ENCODE data around the gene DOCK8.
A peak's percentile ranks its signal among the peaks of the same experiment; 100 is the strongest.

The DOCK8 gene

GRCh38 chr9:316382-316965 lies 101.8 kb downstream of the DOCK8 start:
- no peak for DNase-seq

- no peak for DNase-seq
These were observed 104.0 kb downstream of the DOCK8 start for GRCh38 chr9:318646-319045.

- DNase-seq = no peak
These were observed 110.3 kb downstream of the DOCK8 start for GRCh38 chr9:324971-325370.

GRCh38 chr9:326667-327066 lies 112.0 kb downstream of the DOCK8 start:
- no peak for DNase-seq

- no peak for DNase-seq
These were observed 113.8 kb downstream of the DOCK8 start for GRCh38 chr9:328453-328852.

- DNase-seq = no peak
These were observed 116.5 kb downstream of the DOCK8 start for GRCh38 chr9:331197-331596.

- no peak for DNase-seq
These were observed 120.7 kb downstream of the DOCK8 start for GRCh38 chr9:335373-335772.

- no peak for DNase-seq
These were observed 121.4 kb downstream of the DOCK8 start for GRCh38 chr9:336039-336438.

GRCh38 chr9:338602-339001 lies 123.9 kb downstream of the DOCK8 start:
- no peak for DNase-seq

GRCh38 chr9:341634-342421 lies 127.2 kb downstream of the DOCK8 start:
- DNase-seq = no peak

GRCh38 chr9:343773-344172 lies 129.1 kb downstream of the DOCK8 start:
- DNase-seq = no peak

GRCh38 chr9:346111-346571 lies 131.5 kb downstream of the DOCK8 start:
- peak; percentile 61 for DNase-seq

GRCh38 chr9:347667-348292 lies 133.1 kb downstream of the DOCK8 start:
- DNase-seq = no peak

- no peak for DNase-seq
These were observed 135.7 kb downstream of the DOCK8 start for GRCh38 chr9:350384-350783.

- DNase-seq = no peak
These were observed 137.3 kb downstream of the DOCK8 start for GRCh38 chr9:351916-352315.

GRCh38 chr9:353077-353476 lies 138.4 kb downstream of the DOCK8 start:
- DNase-seq = no peak

GRCh38 chr9:354453-354852 lies 139.8 kb downstream of the DOCK8 start:
- DNase-seq = no peak

- DNase-seq = no peak
These were observed 142.9 kb downstream of the DOCK8 start for GRCh38 chr9:357560-357959.

- DNase-seq = no peak
These were observed 148.1 kb downstream of the DOCK8 start for GRCh38 chr9:362561-363273.

GRCh38 chr9:363274-363612 lies 148.6 kb downstream of the DOCK8 start:
- DNase-seq = no peak

GRCh38 chr9:365436-365835 lies 150.8 kb downstream of the DOCK8 start:
- no peak for DNase-seq

GRCh38 chr9:366620-367019 lies 152.0 kb downstream of the DOCK8 start:
- no peak for DNase-seq

- no peak for DNase-seq
These were observed 155.4 kb downstream of the DOCK8 start for GRCh38 chr9:370086-370485.

- peak; percentile 38 for DNase-seq
These were observed 156.7 kb downstream of the DOCK8 start for GRCh38 chr9:371349-371748.

Measured in femur (tissue), 1 donor.